ENCODE data around the gene LIPA.
"Not testable (repeated sequence)": the region's sequence is repeated elsewhere in the genome, so short reads cannot be mapped to it uniquely, and the experiment has no call there.

The LIPA gene

GRCh38 chr10:89251409-89252224 lies at the start of gene LIPA:
LIPA (minus strand) TSS chr10:89251775; CDS start chr10:89247648, 4,127 bp downstream.
- DNase-seq (ENCODE audit: low spot score), result peak; percentile 97

DNA sequence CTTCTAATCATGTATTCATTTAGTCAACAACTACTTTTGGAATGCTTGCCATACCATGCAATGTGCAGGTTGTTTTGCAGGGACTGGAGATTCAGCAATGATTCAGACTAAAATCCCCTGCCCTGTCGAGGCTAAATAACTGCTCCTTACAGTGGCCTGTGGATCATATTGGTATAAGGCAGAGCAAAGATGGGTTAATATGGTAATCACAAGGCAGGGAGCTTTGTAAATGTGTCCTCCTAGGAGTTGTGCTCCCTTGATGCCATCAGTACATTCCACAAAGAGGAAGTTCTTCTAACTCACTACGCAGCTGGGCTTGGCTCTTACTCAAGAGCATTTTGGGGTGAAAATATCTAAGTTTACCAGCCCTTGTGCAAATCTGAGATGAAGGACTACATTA lies 49.7 kb upstream of the LIPA start:
- DNase-seq (ENCODE audit: low spot score), result no peak

DNA sequence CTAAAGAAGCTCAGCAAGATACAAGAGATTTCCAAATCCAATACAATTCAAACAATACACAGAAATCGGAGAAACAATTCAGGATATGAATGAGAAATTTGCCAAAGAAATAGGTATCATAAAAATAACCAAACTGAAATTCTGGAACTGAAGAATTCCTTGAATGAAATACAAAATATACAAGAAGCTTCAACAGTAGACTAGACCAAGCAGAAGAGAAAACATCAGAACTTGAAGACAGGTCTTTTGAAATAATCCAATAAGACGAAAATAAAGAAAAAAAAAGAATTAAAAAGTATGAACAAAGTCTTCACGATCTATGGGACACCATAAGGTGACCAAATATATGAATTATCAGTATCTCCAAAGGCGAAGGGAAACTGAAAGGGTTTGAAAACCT lies 47.5 kb upstream of the LIPA start:
- DNase-seq (ENCODE audit: low spot score), result no peak

DNA sequence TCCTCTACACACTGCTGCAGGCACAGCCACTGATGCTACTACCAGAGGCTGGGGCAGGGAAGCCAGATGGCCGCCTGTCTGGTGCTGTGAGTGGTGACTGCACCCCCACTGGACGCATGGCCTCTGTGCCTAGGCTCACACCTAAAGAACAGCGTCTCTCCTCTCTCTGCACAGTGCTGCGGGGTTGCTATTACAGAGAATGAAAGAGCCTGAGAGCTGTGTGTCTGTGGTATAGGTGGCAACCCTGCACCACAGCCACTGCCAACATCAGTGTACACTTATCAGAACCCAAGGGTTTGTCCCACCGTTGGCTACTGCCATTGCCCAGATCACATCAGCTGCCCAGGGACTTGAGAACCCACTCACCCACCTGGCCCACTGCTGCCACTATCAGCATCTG lies 46.2 kb upstream of the LIPA start:
- DNase-seq (ENCODE audit: low spot score), result no peak

DNA sequence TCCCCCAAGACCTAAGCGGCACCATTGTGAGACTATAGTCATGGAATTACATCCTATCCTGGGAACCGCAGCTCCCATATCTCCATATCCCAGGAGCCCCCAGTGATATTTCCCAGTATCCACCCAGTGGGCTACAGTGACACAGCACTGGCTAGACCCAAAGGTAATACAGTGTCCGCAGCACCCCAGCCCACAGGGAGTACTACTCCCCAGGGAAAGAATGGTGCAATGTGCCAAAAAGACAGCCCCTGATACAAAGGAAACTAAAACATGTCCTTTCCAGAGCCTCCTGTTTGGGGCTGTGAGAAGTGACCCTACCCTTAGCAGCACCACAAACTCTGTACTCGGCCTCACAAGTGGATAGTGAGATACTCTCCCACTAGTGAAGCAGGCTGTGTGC lies 45.8 kb upstream of the LIPA start:
- no peak for DNase-seq (ENCODE audit: low spot score)

- DNase-seq (ENCODE audit: low spot score), result no peak
Observed at GRCh38 chr10:89296220-89296648, 44.7 kb upstream of the LIPA start.

DNA sequence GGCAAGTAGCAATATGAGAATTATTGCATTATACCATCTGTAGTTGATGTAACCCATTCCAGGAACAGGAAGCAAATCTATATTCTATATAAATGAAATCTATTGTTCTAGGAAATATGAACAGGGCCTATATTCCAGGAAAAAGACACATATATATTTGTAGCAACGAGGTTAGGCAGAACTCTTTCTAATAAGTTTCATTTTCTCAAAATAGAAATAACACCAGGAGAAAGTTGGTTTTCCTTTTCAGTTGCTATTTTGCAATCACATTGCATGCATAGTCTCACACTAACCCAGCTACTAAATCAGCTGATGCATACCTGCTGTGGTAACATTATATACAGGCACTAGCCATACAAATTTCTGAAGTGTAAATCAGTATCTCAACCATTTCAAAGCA lies 44.0 kb upstream of the LIPA start:
- DNase-seq (ENCODE audit: low spot score), result no peak

DNA sequence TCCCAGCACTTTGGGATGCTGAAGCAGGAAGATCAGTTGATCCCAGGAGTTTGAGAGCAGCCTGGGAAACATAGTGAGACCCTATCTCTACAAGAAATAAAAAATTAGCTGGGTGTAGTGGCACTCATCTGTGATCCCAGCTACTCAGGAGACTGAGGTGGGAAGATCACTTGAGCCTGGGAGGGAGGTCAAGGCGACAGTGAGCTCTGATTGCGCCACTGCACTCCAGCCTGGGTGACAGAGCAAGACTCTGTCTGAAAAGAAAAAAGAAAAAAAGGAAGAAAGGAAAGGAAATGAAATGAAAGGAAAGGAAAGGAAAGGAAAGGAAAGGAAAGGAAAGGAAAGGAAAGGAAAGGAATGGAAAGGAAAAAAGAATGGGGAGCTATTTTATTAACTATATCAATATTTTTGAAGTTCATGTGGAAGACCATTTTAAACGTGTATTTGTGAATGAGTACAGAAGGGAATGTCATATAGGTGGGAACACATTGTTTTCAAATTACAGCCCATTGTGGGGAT lies 43.2 kb upstream of the LIPA start:
- no peak for DNase-seq (ENCODE audit: low spot score)

DNA sequence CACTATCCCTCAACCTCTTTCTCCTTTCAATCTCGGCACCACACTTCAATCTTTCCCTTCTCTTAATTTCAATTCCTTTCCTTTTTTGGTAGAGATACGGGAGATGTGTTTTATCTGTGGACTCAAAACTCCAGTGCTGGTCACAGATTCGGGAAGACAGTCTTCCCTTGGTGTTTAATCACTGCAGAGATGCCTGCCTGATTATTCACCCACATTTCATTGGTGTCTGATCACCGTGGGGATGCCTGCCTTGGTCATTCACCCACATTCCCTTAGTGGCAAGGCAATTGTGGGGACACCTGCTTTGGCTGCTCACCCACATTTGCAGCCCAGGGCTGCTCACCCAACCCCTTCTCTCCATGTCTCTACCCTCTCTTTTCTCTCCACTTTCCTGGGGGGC lies 33.7 kb upstream of the LIPA start:
- not testable (repeated sequence) for DNase-seq (ENCODE audit: low spot score)

- not testable (repeated sequence) for DNase-seq (ENCODE audit: low spot score)
Observed at GRCh38 chr10:89284711-89285110, 33.1 kb upstream of the LIPA start.

DNA sequence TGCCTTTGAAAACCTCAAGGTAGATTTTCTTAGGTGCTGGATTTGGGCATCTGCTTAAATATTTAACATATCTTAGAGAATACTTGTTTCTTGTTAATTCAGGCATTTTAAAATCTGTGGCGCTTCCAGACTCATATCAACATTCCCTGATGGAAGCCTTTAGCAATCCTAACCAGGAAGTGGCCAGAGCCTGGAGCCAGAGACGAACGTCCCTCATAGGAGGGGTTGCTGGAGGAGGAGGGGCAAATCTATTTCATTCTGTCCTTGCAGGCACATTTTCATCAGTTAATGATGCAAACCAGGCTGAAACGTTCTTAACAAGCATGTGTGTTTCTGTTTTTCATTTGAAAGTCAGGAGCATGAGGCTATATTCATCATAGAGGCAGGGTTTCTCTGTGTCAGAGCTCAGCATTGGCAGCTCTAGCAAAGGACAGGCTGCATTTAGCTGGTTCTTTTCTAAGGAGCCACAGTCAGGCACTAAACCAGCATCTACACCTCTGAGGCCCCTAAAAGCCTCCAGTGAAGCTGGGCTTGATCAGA lies 32.4 kb upstream of the LIPA start:
- no peak for DNase-seq (ENCODE audit: low spot score)

- no peak for DNase-seq (ENCODE audit: low spot score)
Observed at GRCh38 chr10:89283025-89283935, 31.7 kb upstream of the LIPA start.

- no peak for DNase-seq (ENCODE audit: low spot score)
Observed at GRCh38 chr10:89281606-89282395, 30.2 kb upstream of the LIPA start.

GRCh38 chr10:89280508-89280907 lies 28.9 kb upstream of the LIPA start:
- DNase-seq (ENCODE audit: low spot score), result no peak

DNA sequence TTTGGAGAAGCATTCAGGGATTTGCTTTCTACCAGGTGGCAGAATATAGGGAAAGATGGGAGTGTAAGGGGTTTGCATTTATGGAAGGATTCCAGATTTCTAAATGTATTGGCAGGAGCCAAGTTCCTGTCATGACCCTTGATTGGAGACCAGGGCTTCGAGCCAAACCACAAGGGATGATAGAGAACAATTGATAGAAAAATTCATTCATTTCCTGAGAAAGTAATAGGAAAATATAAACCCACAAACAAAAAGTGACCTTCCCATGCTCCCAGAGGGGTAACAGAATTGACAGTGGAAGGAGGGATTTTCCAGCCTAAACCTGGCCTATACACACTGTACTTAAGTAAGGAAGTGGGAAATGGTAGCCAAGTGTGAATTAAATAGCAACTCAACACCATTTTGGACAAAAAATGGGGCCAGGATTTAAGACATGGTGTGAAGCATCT lies 27.9 kb upstream of the LIPA start:
- DNase-seq (ENCODE audit: low spot score), result peak; percentile 27

- no peak for DNase-seq (ENCODE audit: low spot score)
Observed at GRCh38 chr10:89278900-89279392, 27.4 kb upstream of the LIPA start.

GRCh38 chr10:89278034-89278535 lies 26.5 kb upstream of the LIPA start:
- DNase-seq (ENCODE audit: low spot score), result peak; percentile 89

DNA sequence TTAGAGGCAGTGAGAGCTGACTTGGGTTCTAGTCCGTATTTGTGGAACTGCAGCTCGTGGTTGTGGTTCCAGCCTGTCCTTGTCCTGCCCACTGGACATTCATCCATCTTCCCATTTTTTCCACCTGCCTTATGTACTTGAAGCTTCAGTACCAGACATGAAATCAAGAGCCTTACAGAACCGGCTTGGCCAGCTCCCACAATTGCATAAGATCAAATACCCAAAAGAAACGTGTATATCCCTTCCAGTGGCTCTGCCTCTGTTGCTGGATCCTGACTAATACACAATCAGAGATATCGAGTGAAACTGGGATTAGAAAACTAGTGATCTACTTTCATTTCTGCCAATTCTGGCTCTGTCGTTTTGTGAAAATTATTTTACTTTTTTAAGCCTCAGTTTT lies 23.8 kb upstream of the LIPA start:
- no peak for DNase-seq (ENCODE audit: low spot score)

- DNase-seq (ENCODE audit: low spot score), result no peak
Observed at GRCh38 chr10:89274928-89275327, 23.4 kb upstream of the LIPA start.

DNA sequence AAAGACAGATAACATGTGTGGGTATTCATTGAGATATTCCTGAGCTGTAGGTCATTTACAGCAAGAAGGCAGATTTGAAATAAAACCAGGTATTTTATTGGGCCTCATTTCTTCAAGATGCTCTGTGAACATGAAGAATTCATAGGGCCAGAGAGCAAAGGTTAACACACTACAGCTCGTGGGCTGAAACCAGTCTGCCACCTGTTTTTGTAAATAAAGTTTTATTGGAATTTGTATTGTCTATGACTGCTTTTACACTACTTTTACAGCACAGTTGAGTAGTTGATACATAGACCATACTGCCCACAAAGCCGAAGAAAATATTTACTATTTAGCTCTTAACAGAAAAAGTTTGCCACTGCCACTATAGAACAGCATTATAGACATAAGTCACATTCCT lies 22.1 kb upstream of the LIPA start:
- no peak for DNase-seq (ENCODE audit: low spot score)

DNA sequence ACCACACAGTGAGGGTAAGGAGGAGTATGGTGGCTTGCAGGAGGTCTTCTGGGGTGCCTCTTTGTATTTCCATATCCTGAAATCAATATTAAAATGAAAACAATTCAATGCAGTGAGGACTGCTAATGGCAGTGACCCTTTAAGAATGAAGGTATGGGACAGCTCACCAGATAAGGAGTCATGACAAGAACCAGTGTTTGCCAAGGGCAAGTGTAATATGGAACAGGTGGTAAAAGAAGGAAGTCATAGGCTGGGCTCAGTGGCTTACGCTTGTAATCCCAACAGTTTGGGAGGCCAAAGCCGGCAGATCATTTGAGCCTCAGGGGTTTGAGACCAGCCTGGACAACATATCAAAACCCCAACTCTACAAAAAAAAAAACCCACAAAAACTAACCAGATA lies 20.0 kb upstream of the LIPA start:
- no peak for DNase-seq (ENCODE audit: low spot score)
